ENCODE results near the gene ENTPD2.

ENTPD2 gene

DNA sequence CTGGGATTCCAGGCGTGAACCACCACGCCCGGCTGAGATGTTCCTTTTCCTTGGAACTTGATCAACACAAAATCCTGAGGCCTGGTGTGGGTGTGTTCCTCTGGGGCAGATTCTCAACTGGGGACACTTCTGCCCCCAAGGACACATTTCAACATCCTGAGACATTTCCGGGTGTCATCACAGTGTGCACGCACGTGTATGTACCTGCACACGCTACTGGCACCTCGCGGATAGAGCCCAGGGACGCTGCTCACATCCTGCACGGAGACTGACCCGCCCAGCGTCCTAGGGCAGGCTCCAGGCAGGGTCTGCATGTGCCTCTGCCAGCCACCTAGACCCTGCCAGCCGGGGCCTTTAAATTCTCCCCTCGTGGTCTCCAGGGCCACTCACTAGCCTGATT is 8.5 kb upstream of the ENTPD2 start:
- Mint-ChIP-seq H3K4me1 (ENCODE audit: low read depth) (peaks cover 3% of the 10 kb centered on the region), H3K36me3 (ENCODE audit: low read depth) (peaks cover 6% of the 10 kb centered on the region), H3K4me3 (no peak overlapping the region), H3K9me3 (no peaks in the 10 kb centered on the region), H3K27ac (no peak overlapping the region), H3K27me3 (ENCODE audit: low read depth) (peaks cover 11% of the 10 kb centered on the region)

DNA sequence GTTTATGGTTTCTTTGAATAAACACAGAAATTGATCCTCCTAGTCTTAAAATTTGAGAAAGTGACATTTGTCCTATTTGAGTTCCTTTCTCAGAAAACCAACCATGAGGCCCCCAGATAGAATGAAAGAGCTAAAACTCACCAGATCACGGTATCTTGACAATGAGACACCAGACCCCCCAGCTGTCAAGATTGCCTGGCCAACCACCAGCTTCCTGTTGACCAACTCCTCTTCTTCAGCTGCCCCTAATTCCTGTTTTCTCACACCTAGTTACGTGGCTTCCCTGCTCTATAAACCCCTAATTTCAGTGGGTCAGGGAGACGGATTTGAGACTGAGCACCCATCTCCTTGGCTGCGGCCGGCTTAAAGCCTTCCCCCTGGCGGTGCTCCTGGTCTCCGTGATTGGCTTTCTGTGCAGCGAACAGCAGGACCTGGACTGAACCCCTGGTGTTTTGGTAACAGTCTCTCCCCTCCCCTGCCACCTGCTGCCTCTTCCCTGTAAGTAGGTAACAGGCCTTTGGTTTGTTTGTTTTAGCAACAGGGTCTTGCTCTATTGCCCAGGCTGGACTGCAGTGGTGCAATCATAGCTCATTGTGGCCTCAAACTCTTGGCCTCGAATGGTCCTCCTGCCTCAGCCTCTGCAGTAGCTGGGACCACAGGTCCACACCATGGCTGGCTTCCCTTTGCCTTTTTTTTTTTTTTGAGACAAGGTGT is 4.8 kb upstream of the ENTPD2 start:
- Mint-ChIP-seq H3K36me3 (ENCODE audit: low read depth) (no peaks in the 10 kb centered on the region), H3K4me1 (ENCODE audit: low read depth) (no peaks in the 10 kb centered on the region), H3K9me3 (no peaks in the 10 kb centered on the region), H3K4me3 (no peak overlapping the region), H3K27me3 (ENCODE audit: low read depth) (peaks cover 15% of the 10 kb centered on the region), H3K27ac (no peak overlapping the region)

DNA sequence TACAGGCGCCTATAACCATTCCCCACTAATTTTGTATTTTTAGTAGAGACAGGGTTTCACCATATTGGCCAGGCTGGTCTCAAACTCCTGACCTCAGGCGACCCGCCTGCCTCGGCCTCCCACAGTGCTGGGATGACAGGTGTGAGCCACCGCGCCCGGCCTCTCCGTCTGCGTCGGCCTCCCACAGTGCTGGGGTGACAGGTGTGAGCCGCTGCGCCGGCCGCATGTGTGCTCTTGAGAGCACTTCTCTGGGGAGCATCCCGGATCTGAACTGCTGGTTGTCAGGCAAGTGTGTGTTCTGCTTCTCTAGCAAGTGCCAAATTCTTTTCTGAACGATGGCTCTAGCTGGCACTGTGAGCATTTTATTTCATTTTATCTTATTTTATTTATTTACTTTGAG is 3.7 kb upstream of the ENTPD2 start:
- no peaks in the 10 kb centered on the region for H3K9me3 Mint-ChIP-seq
- no peaks in the 10 kb centered on the region for H3K36me3 Mint-ChIP-seq (ENCODE audit: low read depth)
- no peak overlapping the region for H3K4me3 Mint-ChIP-seq
- H3K27me3 Mint-ChIP-seq (ENCODE audit: low read depth): peaks cover 20% of the 10 kb centered on the region
- no peak overlapping the region for H3K27ac Mint-ChIP-seq
- H3K4me1 Mint-ChIP-seq (ENCODE audit: low read depth): no peaks in the 10 kb centered on the region

DNA sequence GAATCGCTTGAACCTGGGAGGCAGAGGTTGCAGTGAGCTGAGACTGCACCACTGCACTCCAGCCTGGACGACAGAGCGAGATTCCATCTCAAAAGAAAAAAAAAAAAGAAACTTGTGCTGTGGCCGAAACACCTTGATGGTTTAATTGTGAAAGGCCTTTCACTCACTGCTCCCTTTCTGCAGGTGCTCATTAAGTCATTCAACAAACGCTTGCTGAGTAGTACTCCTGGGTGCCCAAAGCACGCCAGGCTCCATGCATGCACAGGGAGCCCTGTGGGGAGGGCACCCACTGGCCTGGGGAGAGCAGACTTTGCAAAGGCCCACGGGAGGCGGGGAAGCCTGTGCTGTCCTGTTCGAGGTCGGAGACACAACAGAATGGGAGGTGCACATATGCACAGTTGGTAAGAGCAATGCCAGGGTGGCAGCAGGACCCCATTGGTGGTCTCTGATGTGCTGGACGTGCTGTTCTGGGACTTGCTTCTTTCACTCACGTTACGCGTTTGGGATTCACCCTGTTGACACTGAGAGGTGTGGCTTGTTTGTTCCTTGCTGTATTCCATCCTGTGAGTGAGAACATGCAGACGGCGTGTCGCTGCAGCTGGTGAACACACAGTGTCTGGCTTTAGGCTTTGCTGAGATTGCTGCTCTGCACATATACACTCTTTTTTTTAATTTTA is 3.0 kb upstream of the ENTPD2 start:
- no peaks in the 10 kb centered on the region for H3K36me3 Mint-ChIP-seq (ENCODE audit: low read depth)
- H3K4me3 Mint-ChIP-seq: no peak overlapping the region
- H3K27me3 Mint-ChIP-seq (ENCODE audit: low read depth): peaks cover 26% of the 10 kb centered on the region
- H3K27ac Mint-ChIP-seq: no peak overlapping the region
- no peaks in the 10 kb centered on the region for H3K9me3 Mint-ChIP-seq
- no peaks in the 10 kb centered on the region for H3K4me1 Mint-ChIP-seq (ENCODE audit: low read depth)

DNA sequence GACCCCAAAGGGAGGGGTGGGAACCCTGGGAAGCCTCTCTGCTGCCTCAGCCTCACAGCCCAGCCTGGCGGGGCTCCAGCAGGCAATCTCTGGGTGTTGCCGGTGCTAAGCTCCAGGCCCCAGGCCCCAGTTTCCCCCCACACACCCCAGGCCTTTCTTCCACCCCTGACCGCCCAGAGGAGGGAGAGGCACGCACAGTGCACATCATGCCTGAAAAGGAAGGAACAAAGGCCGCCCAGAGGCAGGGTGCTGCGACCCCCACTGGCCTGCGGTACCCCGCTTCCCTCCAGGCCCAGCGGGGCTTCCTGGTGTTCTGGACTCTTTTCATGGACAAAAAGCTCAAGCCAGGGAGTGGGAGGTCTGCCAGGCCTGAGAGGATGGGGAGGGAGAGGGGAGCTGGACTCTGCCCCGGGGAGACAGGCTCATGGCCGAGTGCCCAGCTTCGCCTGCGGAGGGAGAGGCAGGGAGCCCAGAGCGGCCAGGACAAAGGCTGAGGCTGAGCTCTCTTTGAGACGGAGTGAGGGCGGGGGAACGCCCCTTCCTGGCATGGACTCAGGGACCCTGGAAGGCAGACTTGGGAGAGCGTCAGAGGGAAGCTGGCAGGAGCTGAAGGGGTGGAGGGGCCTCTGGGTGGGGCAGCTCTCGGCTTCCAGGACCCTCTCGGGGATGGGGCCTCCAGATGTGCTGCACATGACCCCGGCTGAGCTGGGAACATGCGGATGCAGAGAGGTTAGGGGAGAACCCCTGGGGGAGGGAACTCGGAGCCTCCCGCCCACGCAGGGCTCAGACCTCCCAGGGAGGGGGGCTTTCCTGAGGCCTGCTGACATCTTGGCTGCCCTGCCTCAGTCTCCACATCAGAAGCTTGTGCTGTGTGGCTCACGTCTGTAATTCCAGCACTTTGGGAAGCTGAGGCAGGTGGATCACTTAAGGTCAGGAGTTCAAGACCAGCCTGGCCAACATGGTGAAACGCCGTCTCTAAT is 1.8 kb upstream of the ENTPD2 start:
- Mint-ChIP-seq H3K27ac (no peak overlapping the region), H3K9me3 (no peaks in the 10 kb centered on the region), H3K4me3 (no peak overlapping the region), H3K36me3 (ENCODE audit: low read depth) (no peaks in the 10 kb centered on the region), H3K27me3 (ENCODE audit: low read depth) (peaks cover 27% of the 10 kb centered on the region), H3K4me1 (ENCODE audit: low read depth) (no peaks in the 10 kb centered on the region)

DNA sequence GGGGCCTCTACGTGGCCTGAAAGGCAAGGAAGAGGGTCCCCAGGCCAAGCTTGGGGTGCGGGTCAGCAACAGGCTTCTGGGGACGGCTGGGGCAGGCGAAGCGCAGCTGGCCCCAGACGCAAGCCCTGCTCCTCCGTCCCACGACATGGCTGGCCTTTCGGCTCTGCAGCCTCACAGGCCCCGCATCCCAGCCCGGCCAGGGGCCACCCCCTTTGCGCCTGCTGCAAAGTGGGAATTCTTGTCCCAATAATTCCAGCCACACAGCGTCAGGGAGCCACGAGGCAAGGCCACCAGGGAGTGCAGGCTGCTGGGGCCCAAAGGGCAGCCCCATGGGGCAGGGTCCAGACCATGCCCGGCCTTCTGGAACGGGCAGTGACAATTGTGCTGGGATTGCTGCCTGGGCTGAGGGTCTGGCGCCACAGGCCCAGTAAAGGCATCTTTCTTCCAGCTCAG is 1.1 kb upstream of the ENTPD2 start:
- no peak overlapping the region for H3K27ac Mint-ChIP-seq
- no peaks in the 10 kb centered on the region for H3K36me3 Mint-ChIP-seq (ENCODE audit: low read depth)
- no peaks in the 10 kb centered on the region for H3K4me1 Mint-ChIP-seq (ENCODE audit: low read depth)
- no peak overlapping the region for H3K4me3 Mint-ChIP-seq
- H3K9me3 Mint-ChIP-seq: no peaks in the 10 kb centered on the region
- H3K27me3 Mint-ChIP-seq (ENCODE audit: low read depth): peaks cover 31% of the 10 kb centered on the region

DNA sequence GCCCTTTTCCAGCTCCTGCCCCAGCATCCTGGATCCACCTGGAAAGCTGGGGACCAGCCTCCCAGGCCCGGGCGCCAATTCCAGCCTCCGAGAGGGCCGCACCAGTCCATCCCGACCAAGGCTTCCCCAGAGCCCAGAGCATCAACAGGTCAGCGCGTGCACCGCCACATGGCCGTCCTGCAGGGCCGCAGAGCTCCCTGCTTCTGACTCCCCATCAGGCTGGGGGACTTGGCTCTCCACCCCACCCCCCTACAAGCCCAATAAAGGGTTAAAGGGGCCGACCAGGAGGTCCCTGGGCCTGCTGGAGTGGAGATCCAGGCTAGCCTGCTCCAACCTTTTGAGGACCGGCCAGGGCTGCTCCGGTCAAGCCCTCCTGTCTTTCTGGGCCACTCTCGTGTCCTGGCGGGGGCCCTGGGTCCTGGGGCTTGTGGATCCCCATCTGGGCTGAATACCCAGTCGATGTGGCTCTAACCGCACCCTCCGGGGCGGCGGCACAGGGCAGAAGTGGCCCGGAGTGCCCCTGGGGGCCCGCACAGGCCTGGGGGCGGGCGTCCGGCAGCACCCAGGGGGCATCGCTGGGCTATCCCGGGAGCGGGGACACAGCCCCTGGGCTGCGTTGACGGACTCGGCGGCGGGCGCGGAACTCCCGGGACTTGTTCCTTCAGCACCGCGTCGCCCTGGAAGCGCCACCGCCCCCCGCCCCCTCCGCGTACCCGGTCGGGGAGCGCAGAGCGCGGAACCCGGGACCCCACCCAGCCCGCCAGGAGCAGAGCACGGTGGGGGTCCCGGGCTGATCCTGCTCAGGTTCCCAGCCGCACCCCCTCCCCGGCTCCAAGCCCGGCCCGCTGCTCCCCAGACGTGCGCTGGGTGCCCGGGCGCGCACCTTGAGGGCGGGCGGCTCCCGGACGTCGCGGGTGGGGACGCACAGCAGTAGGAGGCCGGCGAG is 590 bp downstream of the ENTPD2 start:
- H3K27me3 Mint-ChIP-seq (ENCODE audit: low read depth): peaks cover 30% of the 10 kb centered on the region
- H3K9me3 Mint-ChIP-seq: no peaks in the 10 kb centered on the region
- no peak overlapping the region for H3K4me3 Mint-ChIP-seq
- no peak overlapping the region for H3K27ac Mint-ChIP-seq
- H3K4me1 Mint-ChIP-seq (ENCODE audit: low read depth): no peaks in the 10 kb centered on the region
- H3K36me3 Mint-ChIP-seq (ENCODE audit: low read depth): no peaks in the 10 kb centered on the region

DNA sequence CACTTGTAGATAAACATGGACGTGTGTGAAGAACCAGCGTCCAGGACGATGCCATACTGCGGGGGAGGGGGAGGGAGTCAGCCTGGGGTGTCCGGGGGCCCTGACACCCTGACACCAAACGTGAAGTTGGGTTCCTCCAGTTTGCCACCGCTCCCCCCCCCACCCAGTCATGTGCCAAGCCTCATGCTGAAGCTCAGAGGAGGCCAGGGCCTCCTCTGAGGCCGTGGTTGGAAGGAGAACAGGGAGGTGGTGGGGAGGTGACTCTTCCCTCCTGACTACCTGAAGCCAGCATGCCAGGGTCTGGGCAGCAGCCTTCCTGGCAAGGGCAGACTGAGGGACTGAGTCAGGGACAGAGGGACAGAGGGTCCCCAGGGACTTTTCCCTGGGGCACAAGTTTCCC is 1.6 kb downstream of the ENTPD2 start:
- peaks cover 37% of the 10 kb centered on the region for H3K27me3 Mint-ChIP-seq (ENCODE audit: low read depth)
- no peak overlapping the region for H3K4me3 Mint-ChIP-seq
- H3K27ac Mint-ChIP-seq: no peak overlapping the region
- H3K4me1 Mint-ChIP-seq (ENCODE audit: low read depth): no peaks in the 10 kb centered on the region
- no peaks in the 10 kb centered on the region for H3K36me3 Mint-ChIP-seq (ENCODE audit: low read depth)
- H3K9me3 Mint-ChIP-seq: no peaks in the 10 kb centered on the region

DNA sequence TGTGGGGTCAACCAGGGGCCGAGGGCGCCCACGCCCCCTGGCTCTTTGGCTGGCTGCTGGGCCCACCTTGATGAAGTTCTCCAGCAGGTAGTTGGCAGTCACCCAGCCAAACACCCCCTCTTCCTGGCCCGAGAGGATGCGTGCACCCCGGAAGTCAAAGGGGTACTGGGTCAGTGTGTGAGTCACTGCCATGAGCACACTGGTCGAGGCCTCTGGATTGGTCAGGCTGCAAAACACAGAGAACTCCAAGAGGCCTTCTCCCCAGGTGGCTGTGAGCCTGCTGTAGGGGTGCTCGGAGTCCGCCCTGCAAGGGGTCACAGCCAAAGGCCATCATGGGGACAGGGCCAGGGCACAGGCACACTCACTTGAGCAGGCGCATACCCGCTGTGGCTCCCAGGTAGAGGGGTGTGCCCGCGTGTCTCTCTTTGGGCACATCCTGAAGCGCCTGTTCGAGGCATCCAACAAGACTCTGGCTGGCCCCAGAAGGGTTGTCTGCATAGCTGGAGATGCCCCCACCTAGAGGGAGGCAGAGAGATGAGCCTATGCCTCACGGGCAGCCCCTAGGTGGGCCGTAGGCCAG is 2.6 kb downstream of the ENTPD2 start:
- H3K4me1 Mint-ChIP-seq (ENCODE audit: low read depth): no peaks in the 10 kb centered on the region
- no peaks in the 10 kb centered on the region for H3K9me3 Mint-ChIP-seq
- H3K4me3 Mint-ChIP-seq: no peak overlapping the region
- peaks cover 42% of the 10 kb centered on the region for H3K27me3 Mint-ChIP-seq (ENCODE audit: low read depth)
- H3K36me3 Mint-ChIP-seq (ENCODE audit: low read depth): no peaks in the 10 kb centered on the region
- H3K27ac Mint-ChIP-seq: no peak overlapping the region

DNA sequence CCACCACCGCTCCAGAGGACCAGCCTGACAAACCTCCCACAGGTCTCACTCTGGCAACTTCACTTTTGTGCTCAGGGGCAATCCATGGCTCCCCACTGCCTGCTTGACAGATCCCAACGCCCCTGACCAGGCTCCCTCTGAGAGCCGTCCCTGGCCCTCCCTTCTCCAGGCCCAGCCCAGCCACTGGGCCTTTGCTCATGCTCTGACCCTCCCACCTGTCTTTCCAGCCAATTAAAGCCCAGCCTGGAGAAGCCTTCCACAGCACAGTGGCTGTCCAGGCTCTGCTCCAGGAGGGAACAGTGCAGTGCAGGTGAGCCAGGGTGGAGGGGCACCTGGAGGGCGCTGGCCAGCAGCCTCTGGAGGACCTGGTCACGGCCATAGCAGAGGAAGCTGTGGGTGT is 3.3 kb downstream of the ENTPD2 start:
- Mint-ChIP-seq H3K9me3 (no peaks in the 10 kb centered on the region), H3K4me3 (no peak overlapping the region), H3K4me1 (ENCODE audit: low read depth) (no peaks in the 10 kb centered on the region), H3K36me3 (ENCODE audit: low read depth) (no peaks in the 10 kb centered on the region), H3K27ac (no peak overlapping the region), H3K27me3 (ENCODE audit: low read depth) (peaks cover 42% of the 10 kb centered on the region)

DNA sequence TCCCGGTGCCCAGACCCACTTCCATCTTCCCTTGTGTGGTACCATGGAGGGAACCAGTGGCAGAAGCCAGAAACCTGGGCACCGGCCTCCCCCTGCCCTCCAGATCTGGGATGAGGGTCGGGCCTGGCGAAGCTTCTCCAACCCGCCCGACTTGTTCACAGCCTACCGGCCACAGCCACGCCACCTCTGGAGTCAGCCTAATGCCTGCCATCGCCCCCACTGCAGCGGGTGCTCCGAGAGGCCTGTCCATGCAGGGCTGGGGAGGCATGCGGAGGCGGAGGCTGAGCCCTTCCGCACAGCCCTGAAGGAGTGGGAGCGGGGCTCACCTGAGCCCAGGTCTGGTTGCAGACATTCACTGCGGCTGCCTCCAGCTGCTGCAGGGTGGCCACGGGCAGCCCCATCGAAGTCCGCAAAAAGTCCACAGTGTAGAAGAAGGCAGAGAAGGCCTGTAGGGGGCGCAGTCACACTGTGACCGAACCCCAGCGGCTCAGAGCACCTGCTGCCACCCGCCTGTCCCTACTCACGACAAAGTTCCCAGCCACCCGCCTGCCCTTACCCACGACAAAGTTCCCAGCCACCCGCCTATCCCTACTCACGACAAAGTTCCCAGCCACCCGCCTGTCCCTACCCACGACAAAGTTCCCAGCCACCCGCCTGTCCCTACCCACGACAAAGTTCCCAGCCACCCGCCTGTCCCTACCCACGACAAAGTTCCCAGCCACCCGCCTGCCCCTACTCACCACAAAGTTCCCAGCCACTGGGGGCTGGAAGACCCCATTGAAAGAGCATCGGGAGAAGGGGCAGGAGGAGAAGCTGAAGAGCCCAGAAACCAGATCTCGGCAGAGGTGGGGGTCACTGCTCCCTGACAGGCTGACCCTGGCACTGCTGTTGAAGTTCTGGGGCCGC is 4.1 kb downstream of the ENTPD2 start:
- peaks cover 2% of the 10 kb centered on the region for H3K4me1 Mint-ChIP-seq (ENCODE audit: low read depth)
- H3K36me3 Mint-ChIP-seq (ENCODE audit: low read depth): no peaks in the 10 kb centered on the region
- no peak overlapping the region for H3K27ac Mint-ChIP-seq
- no peak overlapping the region for H3K4me3 Mint-ChIP-seq
- H3K9me3 Mint-ChIP-seq: no peaks in the 10 kb centered on the region
- peaks cover 45% of the 10 kb centered on the region for H3K27me3 Mint-ChIP-seq (ENCODE audit: low read depth)

DNA sequence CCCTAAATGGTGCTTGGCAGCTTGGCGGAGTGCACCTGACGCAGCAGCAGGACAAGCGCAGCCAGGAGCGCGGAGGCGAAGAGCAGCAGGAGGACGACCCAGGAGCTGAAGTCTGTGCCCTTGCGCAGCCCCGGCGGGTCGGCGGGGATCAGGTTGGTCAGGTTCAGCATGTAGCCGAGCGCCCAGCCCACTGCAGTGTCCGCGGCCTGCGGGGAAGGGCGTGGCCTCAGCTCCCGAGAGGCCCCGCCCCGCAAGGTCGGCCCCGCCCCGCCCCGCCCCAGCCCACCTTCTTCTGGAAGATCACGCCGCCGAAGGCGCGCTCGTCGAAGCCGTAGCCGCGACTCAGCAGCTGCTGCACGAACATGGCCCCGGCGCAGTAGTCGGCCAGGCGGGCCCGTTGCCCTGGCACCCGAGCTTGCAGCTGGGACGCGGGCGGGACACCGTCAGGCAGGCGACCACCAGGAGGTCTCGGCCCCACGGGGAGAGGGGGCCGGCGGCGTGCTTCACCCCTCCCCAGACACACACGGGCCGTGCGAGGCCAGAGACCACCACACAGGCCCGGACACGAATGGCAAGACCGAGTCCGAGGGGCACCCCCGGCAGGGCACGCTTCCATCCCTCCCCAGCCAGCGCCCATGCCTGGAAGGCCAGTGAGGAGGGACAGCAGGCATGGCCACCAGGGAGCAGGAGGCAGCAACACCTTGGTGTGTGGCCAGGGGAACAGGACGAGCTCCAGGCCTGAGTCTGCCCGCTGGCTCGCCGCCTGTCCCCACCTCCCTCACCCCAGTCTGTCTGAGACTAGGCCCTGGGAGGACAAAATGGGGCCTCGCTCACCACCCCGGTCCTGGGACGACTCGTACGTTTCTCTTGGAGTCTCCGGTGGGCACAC is 5.0 kb downstream of the ENTPD2 start:
- Mint-ChIP-seq H3K9me3 (no peaks in the 10 kb centered on the region), H3K27me3 (ENCODE audit: low read depth) (peaks cover 50% of the 10 kb centered on the region), H3K27ac (no peak overlapping the region), H3K4me1 (ENCODE audit: low read depth) (peaks cover 3% of the 10 kb centered on the region), H3K4me3 (no peak overlapping the region), H3K36me3 (ENCODE audit: low read depth) (no peaks in the 10 kb centered on the region)
